ENCODE measurements around the gene KBTBD13. TPM values are rescaled to one million over a fixed set of nuclear protein-coding genes. Genes with fewer than 3 reads are reported as not detected.

The KBTBD13 gene
- total RNA-seq, 4 donors from 2014 or later: not detected

GRCh38 chr15:65034719-65035118 lies 41.8 kb upstream of the KBTBD13 start:
- WGBS, 2 donors (ENCODE audit: low coverage in 1 of 2): 75% methylated on average over 5 of the region's 11 CpGs; no CpG with 5 or more reads in 1 of the 2 donors
- Histone ChIP-seq H3K4me3 (no peak overlapping the region), H3K27ac (no peak overlapping the region), H3K4me1 (peaks cover 0 to 27% (median 4%) of the 10 kb centered on the region in 3 donors), H3K9me3 (no peaks in the 10 kb centered on the region), H3K27me3 (no peaks in the 10 kb centered on the region), H3K36me3 (no peaks in the 10 kb centered on the region)
- ATAC-seq: no peak
- TF ChIP-seq CTCF (IDR thresholded peaks at IDR 0.05) (no peak), EP300 (IDR thresholded peaks at IDR 0.05) (no peak), POLR2A (IDR thresholded peaks at IDR 0.05) (no peak), POLR2AphosphoS5 (IDR thresholded peaks at IDR 0.05) (no peak)

GRCh38 chr15:65037309-65037708 lies 39.2 kb upstream of the KBTBD13 start:
- H3K4me1 ChIP-seq: peaks cover 0 to 23% (median 4%) of the 10 kb centered on the region in 3 donors
- no peaks in the 10 kb centered on the region for H3K9me3 ChIP-seq
- H3K27ac ChIP-seq: no peak overlapping the region
- no peak for ATAC-seq
- TF ChIP-seq EP300 (IDR thresholded peaks at IDR 0.05) (no peak), POLR2A (IDR thresholded peaks at IDR 0.05) (no peak), POLR2AphosphoS5 (IDR thresholded peaks at IDR 0.05) (no peak), CTCF (IDR thresholded peaks at IDR 0.05) (no peak)
- H3K4me3 ChIP-seq: no peak overlapping the region
- WGBS, 2 donors (ENCODE audit: low coverage in 1 of 2): 71 to 93% methylated on average over 1 of the region's 1 CpG
- H3K36me3 ChIP-seq: no peaks in the 10 kb centered on the region
- no peaks in the 10 kb centered on the region for H3K27me3 ChIP-seq

- 75 to 90% methylated on average over 2 to 3 of the region's 3 CpGs for WGBS, 2 donors (ENCODE audit: low coverage in 1 of 2)
- Histone ChIP-seq H3K9me3 (no peaks in the 10 kb centered on the region), H3K36me3 (no peaks in the 10 kb centered on the region), H3K4me1 (peaks cover 0 to 23% (median 4%) of the 10 kb centered on the region in 3 donors), H3K4me3 (no peak overlapping the region), H3K27ac (peak overlapping the region in 2 of 4 donors; percentile 10 to 19), H3K27me3 (no peaks in the 10 kb centered on the region)
- ATAC-seq: no peak
- TF ChIP-seq EP300 (IDR thresholded peaks at IDR 0.05): no peak
- no peak for TF ChIP-seq POLR2A (IDR thresholded peaks at IDR 0.05)
- no peak for TF ChIP-seq CTCF (IDR thresholded peaks at IDR 0.05)
- TF ChIP-seq POLR2AphosphoS5 (IDR thresholded peaks at IDR 0.05): no peak
Measured at GRCh38 chr15:65038428-65038827, 38.1 kb upstream of the KBTBD13 start.

DNA sequence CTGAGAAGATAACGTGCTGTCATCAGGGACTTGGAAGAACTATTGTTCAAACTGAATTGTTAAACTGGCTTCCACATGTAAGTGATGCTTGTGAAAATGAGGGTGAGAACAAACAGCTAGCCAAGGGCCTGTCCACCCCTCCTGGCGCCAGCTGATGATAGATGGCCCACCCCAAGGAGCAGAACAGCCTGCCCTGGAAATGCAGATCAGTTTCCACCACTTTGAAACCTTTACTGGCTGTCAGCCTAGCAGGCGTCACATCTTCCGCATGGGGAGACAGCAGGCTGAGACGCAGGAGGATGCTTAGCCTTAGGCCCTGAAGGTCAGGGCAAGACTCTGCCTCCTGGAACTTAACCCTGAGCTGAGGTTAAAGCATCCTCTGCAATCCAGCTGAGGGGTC lies 37.7 kb upstream of the KBTBD13 start:
- WGBS, 2 donors (ENCODE audit: low coverage in 1 of 2): 0 to 43% methylated on average over 1 to 4 of the region's 5 CpGs
- H3K27ac ChIP-seq: peak overlapping the region in 2 of 4 donors; percentile 10 to 19
- ATAC-seq: no peak

More for the DNA sequence above, 37.7 kb upstream of the KBTBD13 start:
- H3K36me3 ChIP-seq: no peaks in the 10 kb centered on the region
- H3K9me3 ChIP-seq: no peaks in the 10 kb centered on the region
- no peaks in the 10 kb centered on the region for H3K27me3 ChIP-seq
- no peak for TF ChIP-seq EP300 (IDR thresholded peaks at IDR 0.05)
- TF ChIP-seq POLR2AphosphoS5 (IDR thresholded peaks at IDR 0.05): no peak
- TF ChIP-seq CTCF (IDR thresholded peaks at IDR 0.05): no peak
- no peak for TF ChIP-seq POLR2A (IDR thresholded peaks at IDR 0.05)
- no peak overlapping the region for H3K4me3 ChIP-seq
- H3K4me1 ChIP-seq: peaks cover 0 to 23% (median 2%) of the 10 kb centered on the region in 3 donors
